HepG2 (cell line): Measurements from ENCODE around the gene CAMTA1.

Experiments
- HOXA7 ChIP-seq: sonication (generic); formaldehyde crosslinking; IDR thresholded peaks from 2 replicates; pipeline ENCODE4 v1.8.1; 2022; ENCODE audit warnings: mild to moderate bottlenecking, missing genetic modification reagents, moderate library complexity
- MEIS2 ChIP-seq: sonication (generic); formaldehyde crosslinking; IDR thresholded peaks from 2 replicates; pipeline ENCODE4 v1.9.0; 2021; ENCODE audit warnings: mild to moderate bottlenecking, missing genetic modification reagents
- RFX1 ChIP-seq: fragments of 450-650 bp; IDR thresholded peaks from 2 replicates; pipeline ENCODE4 v1.6.1; 2017
- SMAD1 ChIP-seq: sonication (generic); formaldehyde crosslinking; IDR thresholded peaks from 2 replicates; pipeline ENCODE4 v1.4.0; 2020; ENCODE audit warnings: missing genetic modification reagents, low read depth, mild to moderate bottlenecking, borderline replicate concordance
- TF ChIP-seq, protein P1 (sequence below): IDR thresholded peaks from 2 replicates; pipeline ENCODE4 v1.6.1; 2016; ENCODE audit warnings: missing biosample characterization, missing genetic modification reagents, low read depth
- TF ChIP-seq, protein P2 (sequence below): sonication (generic); formaldehyde crosslinking; IDR thresholded peaks from 2 replicates; pipeline ENCODE4 v1.5.0; 2020; ENCODE audit warnings: mild to moderate bottlenecking, missing genetic modification reagents, moderate library complexity

DNA sequence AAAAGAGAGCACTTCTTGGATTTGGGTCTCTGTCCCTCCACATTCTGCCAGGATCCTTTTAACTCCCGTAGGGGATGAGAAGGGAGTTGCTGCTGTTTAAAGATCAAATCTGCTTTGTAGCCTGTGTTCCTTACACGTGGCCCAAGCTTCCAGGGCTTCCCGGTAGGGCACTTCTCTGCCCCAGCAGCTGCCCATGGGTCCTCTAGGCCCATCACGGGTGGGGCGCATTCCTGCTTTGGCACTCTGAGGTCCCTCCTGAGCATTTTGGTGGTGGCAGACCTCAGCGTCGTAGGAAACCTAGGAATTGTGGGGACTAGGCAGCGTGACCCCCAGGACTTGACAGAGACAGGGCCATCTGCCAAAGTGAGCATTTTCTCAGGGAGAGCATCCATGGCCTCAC is 565.5 kb downstream of the CAMTA1 start:
- TF ChIP-seq, protein P1, sequence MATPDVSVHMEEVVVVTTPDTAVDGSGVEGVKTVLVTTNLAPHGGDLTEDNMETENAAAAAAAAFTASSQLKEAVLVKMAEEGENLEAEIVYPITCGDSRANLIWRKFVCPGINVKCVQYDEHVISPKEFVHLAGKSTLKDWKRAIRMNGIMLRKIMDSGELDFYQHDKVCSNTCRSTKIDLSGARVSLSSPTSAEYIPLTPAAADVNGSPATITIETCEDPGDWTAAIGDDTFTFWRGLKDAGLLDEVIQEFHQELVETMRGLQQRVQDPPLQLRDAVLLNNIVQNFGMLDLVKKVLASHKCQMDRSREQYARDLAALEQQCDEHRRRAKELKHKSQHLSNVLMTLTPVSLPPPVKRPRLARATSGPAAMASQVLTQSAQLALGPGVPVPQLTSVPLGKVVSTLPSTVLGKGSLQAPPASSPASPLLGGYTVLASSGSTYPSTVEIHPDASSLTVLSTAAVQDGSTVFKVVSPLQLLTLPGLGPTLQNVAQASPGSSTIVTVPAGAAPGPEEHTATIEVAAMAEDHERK (CRISPR knock-in tag), result no peak
- TF ChIP-seq, protein P2, sequence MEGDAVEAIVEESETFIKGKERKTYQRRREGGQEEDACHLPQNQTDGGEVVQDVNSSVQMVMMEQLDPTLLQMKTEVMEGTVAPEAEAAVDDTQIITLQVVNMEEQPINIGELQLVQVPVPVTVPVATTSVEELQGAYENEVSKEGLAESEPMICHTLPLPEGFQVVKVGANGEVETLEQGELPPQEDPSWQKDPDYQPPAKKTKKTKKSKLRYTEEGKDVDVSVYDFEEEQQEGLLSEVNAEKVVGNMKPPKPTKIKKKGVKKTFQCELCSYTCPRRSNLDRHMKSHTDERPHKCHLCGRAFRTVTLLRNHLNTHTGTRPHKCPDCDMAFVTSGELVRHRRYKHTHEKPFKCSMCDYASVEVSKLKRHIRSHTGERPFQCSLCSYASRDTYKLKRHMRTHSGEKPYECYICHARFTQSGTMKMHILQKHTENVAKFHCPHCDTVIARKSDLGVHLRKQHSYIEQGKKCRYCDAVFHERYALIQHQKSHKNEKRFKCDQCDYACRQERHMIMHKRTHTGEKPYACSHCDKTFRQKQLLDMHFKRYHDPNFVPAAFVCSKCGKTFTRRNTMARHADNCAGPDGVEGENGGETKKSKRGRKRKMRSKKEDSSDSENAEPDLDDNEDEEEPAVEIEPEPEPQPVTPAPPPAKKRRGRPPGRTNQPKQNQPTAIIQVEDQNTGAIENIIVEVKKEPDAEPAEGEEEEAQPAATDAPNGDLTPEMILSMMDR (CRISPR knock-in tag), result no peak
- TF ChIP-seq SMAD1 (CRISPR knock-in tag) (no peak), MEIS2 (CRISPR knock-in tag) (no peak), RFX1 (no peak), HOXA7 (CRISPR knock-in tag) (no peak)
